Loucy (cell line): ENCODE results near the gene BCAN.
A peak's percentile ranks its signal among the peaks of the same experiment; 100 is the strongest.

ENCODE experiments used
- H2AFZ ChIP-seq: fragments of 200-600 bp; sonication (generic); 2 replicates; pipeline ENCODE4 v1.6.0; 2016; ENCODE audit warnings: antibody characterized with exemption, mild to moderate bottlenecking, low read length, moderate library complexity
- H3F3A ChIP-seq: fragments of 200-600 bp; 2 replicates; pipeline ENCODE4 v1.6.0; 2016; ENCODE audit warnings: antibody characterized with exemption, low read depth, mild to moderate bottlenecking
- H3K27me3 ChIP-seq: fragments of 200-600 bp; sonication (generic); 2 replicates; pipeline ENCODE4 v1.6.1; 2014; ENCODE audit warnings: low read length, mild to moderate bottlenecking; ENCODE audit not compliant: insufficient read depth, poor library complexity, severe bottlenecking
- H3K36me3 ChIP-seq: fragments of 200-600 bp; sonication (generic); 2 replicates; pipeline ENCODE4 v1.6.1; 2016; ENCODE audit warnings: low read length; ENCODE audit not compliant: insufficient read depth
- H3K4me1 ChIP-seq: fragments of 200-600 bp; sonication (generic); 2 replicates; pipeline ENCODE4 v1.5.1; 2014; ENCODE audit warnings: low read length, mild to moderate bottlenecking; ENCODE audit not compliant: insufficient read depth, poor library complexity, severe bottlenecking
- H3K4me2 ChIP-seq: fragments of 200-600 bp; sonication (generic); 2 replicates; pipeline ENCODE4 v1.6.0; 2014; ENCODE audit warnings: antibody characterized with exemption, low read length, low read depth, mild to moderate bottlenecking; ENCODE audit not compliant: poor library complexity, severe bottlenecking
- H3K4me3 ChIP-seq: fragments of 200-600 bp; sonication (generic); 2 replicates; pipeline ENCODE4 v1.5.1; 2014; ENCODE audit warnings: low read length, mild to moderate bottlenecking, mixed read lengths; ENCODE audit not compliant: poor library complexity, severe bottlenecking
- H3K79me2 ChIP-seq: fragments of 200-600 bp; sonication (generic); 2 replicates; pipeline ENCODE4 v1.6.1; 2014; ENCODE audit warnings: low read length; ENCODE audit not compliant: insufficient read depth
- H3K9ac ChIP-seq: fragments of 200-600 bp; sonication (generic); 2 replicates; pipeline ENCODE4 v1.6.0; 2014; ENCODE audit warnings: mild to moderate bottlenecking, low read depth, low read length, moderate library complexity; ENCODE audit not compliant: poor library complexity, severe bottlenecking
- H3K9me2 ChIP-seq: fragments of 200-600 bp; sonication (generic); replicated peaks from 2 replicates; pipeline ENCODE4 v1.6.1; 2016; ENCODE audit warnings: low read depth, low read length, mixed read lengths
- H3K9me3 ChIP-seq: fragments of 200-600 bp; sonication (generic); 2 replicates; pipeline ENCODE4 v1.6.1; 2014; ENCODE audit warnings: mild to moderate bottlenecking, antibody characterized with exemption, low read length, low read depth; ENCODE audit not compliant: insufficient read depth
- H4K20me1 ChIP-seq: fragments of 200-600 bp; sonication (generic); 2 replicates; pipeline ENCODE4 v1.6.0; 2014; ENCODE audit warnings: antibody characterized with exemption, low read length, mild to moderate bottlenecking; ENCODE audit not compliant: insufficient read depth, poor library complexity, severe bottlenecking
- EZH2phosphoT487 ChIP-seq: fragments of 200-600 bp; IDR thresholded peaks from 2 replicates; pipeline ENCODE4 v1.6.1; 2018; ENCODE audit warnings: antibody characterized with exemption, mild to moderate bottlenecking, moderate library complexity, borderline replicate concordance
- TF ChIP-seq, protein P1 (sequence below): fragments of 200-600 bp; sonication (generic); conservative IDR thresholded peaks from 2 replicates; pipeline ENCODE4 v1.5.1; 2014; ENCODE audit warnings: mild to moderate bottlenecking, antibody characterized with exemption, low read length

Gene BCAN

DNA sequence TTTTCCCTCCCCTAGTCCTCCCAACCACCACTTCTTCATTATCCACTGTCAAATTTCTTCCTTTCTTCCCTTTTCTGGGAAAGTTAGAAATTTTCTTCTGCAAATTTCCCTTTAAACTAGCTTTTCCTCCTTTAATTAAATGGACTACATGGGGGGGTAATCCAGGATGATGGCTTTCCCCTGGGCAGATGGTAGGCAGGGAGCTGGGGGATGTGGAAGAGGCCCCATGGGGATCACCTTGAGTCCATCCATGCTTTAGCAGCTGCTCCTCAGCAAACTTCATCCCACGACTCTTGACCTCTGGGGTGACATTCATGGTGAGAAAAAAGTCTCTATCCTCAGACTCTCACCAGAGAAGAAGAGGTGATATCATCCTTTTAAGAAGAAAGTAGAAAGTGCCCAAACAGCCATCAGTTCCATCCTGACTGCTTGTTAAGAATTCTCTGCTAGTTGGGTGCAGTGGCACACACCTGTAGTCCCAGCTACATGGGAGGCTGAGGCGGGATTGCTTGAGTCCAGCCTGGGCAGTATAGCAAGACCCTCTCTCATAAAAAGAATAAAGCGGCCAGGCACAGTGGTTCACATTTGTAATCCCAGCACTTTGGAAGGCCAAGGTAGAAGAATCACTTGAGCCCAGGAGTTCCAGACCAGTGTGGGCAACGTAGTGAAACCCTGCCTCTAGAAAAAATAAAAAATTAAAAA is 43.0 kb upstream of the BCAN start:
- H3K9me3 ChIP-seq = no peaks in the 10 kb centered on the region
- no peak for TF ChIP-seq EZH2phosphoT487
- TF ChIP-seq, protein P1, sequence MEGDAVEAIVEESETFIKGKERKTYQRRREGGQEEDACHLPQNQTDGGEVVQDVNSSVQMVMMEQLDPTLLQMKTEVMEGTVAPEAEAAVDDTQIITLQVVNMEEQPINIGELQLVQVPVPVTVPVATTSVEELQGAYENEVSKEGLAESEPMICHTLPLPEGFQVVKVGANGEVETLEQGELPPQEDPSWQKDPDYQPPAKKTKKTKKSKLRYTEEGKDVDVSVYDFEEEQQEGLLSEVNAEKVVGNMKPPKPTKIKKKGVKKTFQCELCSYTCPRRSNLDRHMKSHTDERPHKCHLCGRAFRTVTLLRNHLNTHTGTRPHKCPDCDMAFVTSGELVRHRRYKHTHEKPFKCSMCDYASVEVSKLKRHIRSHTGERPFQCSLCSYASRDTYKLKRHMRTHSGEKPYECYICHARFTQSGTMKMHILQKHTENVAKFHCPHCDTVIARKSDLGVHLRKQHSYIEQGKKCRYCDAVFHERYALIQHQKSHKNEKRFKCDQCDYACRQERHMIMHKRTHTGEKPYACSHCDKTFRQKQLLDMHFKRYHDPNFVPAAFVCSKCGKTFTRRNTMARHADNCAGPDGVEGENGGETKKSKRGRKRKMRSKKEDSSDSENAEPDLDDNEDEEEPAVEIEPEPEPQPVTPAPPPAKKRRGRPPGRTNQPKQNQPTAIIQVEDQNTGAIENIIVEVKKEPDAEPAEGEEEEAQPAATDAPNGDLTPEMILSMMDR = no peak
- H3K36me3 ChIP-seq = peaks cover 22% of the 10 kb centered on the region; the same call in 1 of the 2 replicates
- no peaks in the 10 kb centered on the region for H3F3A ChIP-seq
- H3K4me2 ChIP-seq = no peak overlapping the region
- H3K4me3 ChIP-seq = no peak overlapping the region
- H3K4me1 ChIP-seq = peaks cover 9% of the 10 kb centered on the region
- H4K20me1 ChIP-seq = no peaks in the 10 kb centered on the region
- H3K9me2 ChIP-seq = no peaks in the 10 kb centered on the region
- peaks cover 21% of the 10 kb centered on the region for H3K79me2 ChIP-seq
- H2AFZ ChIP-seq = no peak overlapping the region
- no peak overlapping the region for H3K9ac ChIP-seq
- H3K27me3 ChIP-seq = no peaks in the 10 kb centered on the region

DNA sequence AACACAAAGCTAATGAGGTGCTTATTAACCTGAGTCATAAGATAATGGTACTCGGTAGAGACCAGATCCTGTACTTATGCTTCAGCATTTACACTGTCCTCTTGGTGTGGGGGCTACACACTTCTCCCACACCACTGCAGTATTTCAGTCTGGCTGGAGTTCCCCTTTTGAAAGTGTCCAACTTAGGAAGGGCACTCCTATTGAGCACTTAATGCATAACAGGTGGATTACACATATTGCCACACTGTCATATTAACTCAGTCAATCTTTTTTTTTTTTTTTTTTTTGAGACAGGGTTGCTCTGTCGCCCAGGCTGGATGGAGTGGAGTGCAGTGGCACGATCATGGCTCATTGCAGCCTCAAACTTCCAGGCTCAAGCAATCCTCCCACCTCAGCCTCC is 42.1 kb upstream of the BCAN start:
- no peaks in the 10 kb centered on the region for H3K9me3 ChIP-seq
- H3F3A ChIP-seq = no peaks in the 10 kb centered on the region
- peak overlapping the region; percentile 90 for H3K4me2 ChIP-seq
- peak overlapping the region; percentile 93 for H3K4me3 ChIP-seq
- TF ChIP-seq EZH2phosphoT487 = no peak
- TF ChIP-seq, protein P1 = peak; percentile 42
- H3K9ac ChIP-seq = peak overlapping the region; percentile 78
- peaks cover 22% of the 10 kb centered on the region; the same call in 1 of the 2 replicates for H3K36me3 ChIP-seq
- H2AFZ ChIP-seq = no peak overlapping the region
- no peaks in the 10 kb centered on the region for H3K9me2 ChIP-seq
- H4K20me1 ChIP-seq = no peaks in the 10 kb centered on the region
- H3K27me3 ChIP-seq = no peaks in the 10 kb centered on the region
- H3K4me1 ChIP-seq = peaks cover 9% of the 10 kb centered on the region
- H3K79me2 ChIP-seq = peaks cover 21% of the 10 kb centered on the region

DNA sequence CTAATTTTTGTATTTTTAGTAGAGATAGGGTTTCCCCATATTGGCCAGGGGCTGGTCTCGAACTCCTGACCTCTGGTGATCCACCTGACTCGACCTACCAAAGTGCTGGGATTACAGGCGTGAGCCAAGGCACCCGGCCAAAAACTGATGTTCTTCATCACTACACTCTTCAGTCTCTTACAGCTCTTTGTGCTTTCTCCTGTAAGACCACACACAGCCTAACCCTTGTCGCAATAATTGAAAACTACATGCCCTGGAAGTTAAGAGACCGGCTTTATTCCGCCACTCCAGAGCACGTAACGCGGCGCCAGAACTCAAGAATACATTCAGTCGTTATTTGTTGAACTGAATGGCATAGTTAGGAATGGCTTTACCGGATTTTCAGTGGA is 41.2 kb upstream of the BCAN start:
- H3K9me2 ChIP-seq = no peaks in the 10 kb centered on the region
- peaks cover 22% of the 10 kb centered on the region; the same call in 1 of the 2 replicates for H3K36me3 ChIP-seq
- H3K9ac ChIP-seq = peak overlapping the region; percentile 78
- H4K20me1 ChIP-seq = no peaks in the 10 kb centered on the region
- no peaks in the 10 kb centered on the region for H3F3A ChIP-seq
- H3K4me3 ChIP-seq = peak overlapping the region; percentile 93
- H3K4me2 ChIP-seq = peak overlapping the region; percentile 90
- H3K27me3 ChIP-seq = no peaks in the 10 kb centered on the region
- TF ChIP-seq, protein P1 = no peak
- no peak for TF ChIP-seq EZH2phosphoT487
- H3K79me2 ChIP-seq = peaks cover 21% of the 10 kb centered on the region
- peaks cover 9% of the 10 kb centered on the region for H3K4me1 ChIP-seq
- no peaks in the 10 kb centered on the region for H3K9me3 ChIP-seq
- H2AFZ ChIP-seq = peak overlapping the region; percentile 100
